Measurements from ENCODE around the gene THADA.

DNA sequence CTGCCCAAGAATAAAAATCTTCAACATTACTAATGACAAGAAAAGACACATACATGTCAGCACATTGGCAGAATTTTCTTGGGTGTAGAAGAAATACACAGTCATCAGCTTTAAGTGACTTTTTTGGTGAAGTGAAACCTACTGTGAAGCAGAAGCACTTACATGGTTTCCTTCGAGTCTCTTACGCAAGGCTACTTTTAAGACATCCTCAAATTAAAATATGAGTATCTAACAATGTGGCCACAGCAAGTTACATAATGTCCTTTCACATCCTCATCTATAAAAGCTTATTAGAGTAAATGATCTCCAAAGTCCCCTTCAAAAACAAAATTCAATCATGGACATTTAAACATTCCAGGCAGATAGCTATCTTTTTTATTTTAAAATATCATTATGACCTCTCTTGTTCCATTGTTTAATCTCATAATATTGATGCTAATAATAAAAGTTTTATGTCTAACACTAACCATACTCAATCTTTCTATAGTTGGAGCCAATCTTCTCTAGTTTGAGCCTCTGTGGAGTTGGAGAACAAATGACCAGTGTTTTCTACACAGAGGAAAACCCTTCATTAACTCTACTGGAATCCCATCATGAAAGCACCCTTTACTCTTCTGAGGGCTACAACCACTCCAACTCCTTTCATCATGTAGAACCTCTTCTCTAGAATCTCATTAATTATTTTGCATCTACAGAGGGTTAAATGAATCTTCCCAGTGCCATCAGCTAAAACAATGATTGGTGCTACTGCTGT is 187.3 kb downstream of the THADA start:
- TF ChIP-seq CTCF (IDR thresholded peaks at IDR 0.05) (no peak), POLR2A (IDR thresholded peaks at IDR 0.05) (no peak)
